ENCODE data around the gene LURAP1L.
A peak's percentile ranks its signal among the peaks of the same experiment; 100 is the strongest.

The LURAP1L gene, protein sequence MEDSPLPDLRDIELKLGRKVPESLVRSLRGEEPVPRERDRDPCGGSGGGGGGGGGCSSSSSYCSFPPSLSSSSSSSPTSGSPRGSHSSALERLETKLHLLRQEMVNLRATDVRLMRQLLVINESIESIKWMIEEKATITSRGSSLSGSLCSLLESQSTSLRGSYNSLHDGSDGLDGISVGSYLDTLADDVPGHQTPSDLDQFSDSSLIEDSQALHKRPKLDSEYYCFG

DNA sequence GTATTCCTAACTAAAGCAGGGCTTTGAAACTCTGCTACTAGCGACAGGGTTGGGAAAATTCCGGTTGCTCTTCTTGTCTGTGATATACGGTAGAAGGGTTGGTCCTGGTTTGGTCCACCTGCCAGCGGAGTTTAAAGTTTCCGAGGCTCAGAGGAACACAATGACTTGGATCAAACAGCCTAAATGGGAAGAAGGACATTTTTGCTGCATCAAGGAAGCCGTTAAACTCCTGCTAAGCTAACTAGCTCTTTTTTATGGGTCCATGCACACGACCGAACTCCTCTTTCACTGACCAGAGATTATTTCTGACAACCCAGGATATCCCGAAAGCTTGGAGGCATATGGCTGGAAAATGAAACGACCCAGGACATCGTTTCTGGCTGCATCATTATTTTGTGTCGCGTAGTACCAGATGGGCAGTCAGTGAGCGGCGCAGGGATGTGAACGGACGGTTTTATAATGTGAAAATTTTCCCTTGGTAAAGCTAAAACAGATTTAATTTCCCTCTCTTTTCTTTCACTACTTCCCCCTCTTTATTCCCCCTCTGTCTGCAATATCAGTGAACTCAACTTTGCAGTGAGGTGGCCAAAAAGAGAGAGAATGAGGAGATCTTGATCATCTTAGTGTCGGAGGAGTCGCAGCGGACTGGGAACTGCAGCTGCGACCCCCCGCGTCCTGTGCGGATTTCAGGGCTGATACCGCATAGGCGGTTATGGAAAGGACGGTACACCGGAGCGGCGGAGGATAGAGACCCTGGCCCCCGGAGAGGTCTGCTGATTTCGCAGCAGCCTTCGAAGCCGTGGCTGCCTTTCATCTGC is at the start of gene LURAP1L:
Gene LURAP1L, plus strand, starts transcription at position 160 of the 818 bp plus-strand sequence. CDS start 696 bp downstream, outside the sequence.
- Histone ChIP-seq H3K36me3 (ENCODE audit: control insufficient read depth in 2 of 2, insufficient read depth in 2 of 2, low read length in 2 of 2) (no peaks in the 10 kb centered on the region), H3K9me3 (ENCODE audit: control insufficient read depth in 2 of 2, low read length in 2 of 2) (no peaks in the 10 kb centered on the region), H3K27me3 (ENCODE audit: control insufficient read depth in 1 of 2, insufficient read depth in 2 of 2, low read length in 2 of 2) (no peaks in the 10 kb centered on the region), H3K4me1 (ENCODE audit: control insufficient read depth, insufficient read depth, low read length) (peaks cover 10% of the 10 kb centered on the region), H3K27ac (ENCODE audit: low read length) (peak within 1 kb of the TSS; percentile 88), H3K9ac (ENCODE audit: low read length in 2 of 2) (peak within 1 kb of the TSS; percentile 82 to 93), H3K4me3 (ENCODE audit: low read length in 2 of 2) (peak within 1 kb of the TSS; percentile 96 to 99)

DNA sequence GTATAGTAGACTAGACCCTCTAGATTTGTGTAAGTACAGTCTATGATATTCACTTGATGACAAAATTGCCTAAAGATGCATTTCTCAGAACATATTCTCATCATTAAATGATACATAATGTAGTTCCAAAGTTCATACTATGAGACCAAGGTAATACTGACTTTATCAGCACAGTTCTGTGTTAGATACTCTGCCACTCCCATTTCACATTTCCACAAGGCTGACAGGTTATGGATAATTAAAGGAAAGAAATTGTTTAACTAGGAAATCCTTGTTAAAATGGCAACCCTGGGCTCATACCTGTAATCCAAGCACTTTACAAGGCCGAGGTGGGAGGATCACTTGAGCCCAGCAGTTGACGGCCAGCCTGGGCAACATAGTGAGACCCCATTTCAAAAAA is 48.0 kb upstream of the LURAP1L start:
- Histone ChIP-seq H3K4me3 (ENCODE audit: low read length in 2 of 2) (no peak overlapping the region), H3K27ac (ENCODE audit: low read length) (no peak overlapping the region), H3K9me3 (ENCODE audit: control insufficient read depth in 2 of 2, low read length in 2 of 2) (no peaks in the 10 kb centered on the region), H3K4me1 (ENCODE audit: control insufficient read depth, insufficient read depth, low read length) (no peaks in the 10 kb centered on the region), H3K9ac (ENCODE audit: low read length in 2 of 2) (no peak overlapping the region), H3K27me3 (ENCODE audit: control insufficient read depth in 1 of 2, insufficient read depth in 2 of 2, low read length in 2 of 2) (no peaks in the 10 kb centered on the region), H3K36me3 (ENCODE audit: control insufficient read depth in 2 of 2, insufficient read depth in 2 of 2, low read length in 2 of 2) (no peaks in the 10 kb centered on the region)

DNA sequence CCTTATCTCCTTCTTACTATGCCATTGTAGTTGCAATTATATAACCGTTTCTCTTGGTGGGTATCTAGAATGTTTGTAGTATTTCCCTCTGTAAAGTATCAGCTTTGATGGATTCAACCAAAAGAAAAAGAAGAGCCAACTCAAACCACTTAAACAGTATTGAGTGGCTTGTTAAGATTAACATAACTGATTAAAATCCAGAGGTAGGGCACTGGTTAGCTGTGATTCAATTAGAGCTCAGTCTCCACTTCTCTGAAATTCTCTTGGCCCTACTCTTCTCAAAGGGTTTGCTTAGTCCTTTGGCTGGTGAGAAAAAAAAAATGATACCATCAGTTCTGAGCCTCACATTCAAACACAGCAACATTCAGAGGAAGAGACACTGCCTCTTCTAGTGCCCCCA is 44.6 kb upstream of the LURAP1L start:
- H3K4me3 ChIP-seq (ENCODE audit: low read length in 2 of 2): no peak overlapping the region

DNA sequence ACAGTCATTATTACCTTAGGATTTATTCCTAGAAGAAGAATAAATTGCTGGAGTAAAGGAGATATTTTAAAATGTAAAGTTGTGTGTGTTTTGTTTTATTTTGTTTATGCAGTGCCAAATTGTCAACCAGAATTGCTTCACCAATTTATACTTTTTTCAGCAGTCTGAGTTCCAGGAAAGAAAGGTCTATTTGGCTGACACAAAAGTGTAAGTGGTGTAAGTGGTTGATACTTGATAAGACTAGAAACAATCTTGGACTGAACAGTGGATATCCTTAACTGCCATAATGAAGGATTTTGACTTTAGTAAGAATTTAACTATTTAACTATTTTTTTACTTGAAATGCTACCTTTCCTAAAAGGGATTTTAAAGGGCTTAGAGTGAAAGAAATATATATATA is 43.9 kb upstream of the LURAP1L start:
- Histone ChIP-seq H3K4me3 (ENCODE audit: low read length in 2 of 2) (no peak overlapping the region), H3K4me1 (ENCODE audit: control insufficient read depth, insufficient read depth, low read length) (no peaks in the 10 kb centered on the region), H3K36me3 (ENCODE audit: control insufficient read depth in 2 of 2, insufficient read depth in 2 of 2, low read length in 2 of 2) (no peaks in the 10 kb centered on the region), H3K9ac (ENCODE audit: low read length in 2 of 2) (no peak overlapping the region), H3K27me3 (ENCODE audit: control insufficient read depth in 1 of 2, insufficient read depth in 2 of 2, low read length in 2 of 2) (no peaks in the 10 kb centered on the region), H3K9me3 (ENCODE audit: control insufficient read depth in 2 of 2, low read length in 2 of 2) (no peaks in the 10 kb centered on the region), H3K27ac (ENCODE audit: low read length) (no peak overlapping the region)

More for the DNA sequence above, 44.6 kb upstream of the LURAP1L start:
- Histone ChIP-seq H3K4me1 (ENCODE audit: control insufficient read depth, insufficient read depth, low read length) (no peaks in the 10 kb centered on the region), H3K9ac (ENCODE audit: low read length in 2 of 2) (no peak overlapping the region), H3K27ac (ENCODE audit: low read length) (no peak overlapping the region), H3K9me3 (ENCODE audit: control insufficient read depth in 2 of 2, low read length in 2 of 2) (no peaks in the 10 kb centered on the region), H3K36me3 (ENCODE audit: control insufficient read depth in 2 of 2, insufficient read depth in 2 of 2, low read length in 2 of 2) (no peaks in the 10 kb centered on the region), H3K27me3 (ENCODE audit: control insufficient read depth in 1 of 2, insufficient read depth in 2 of 2, low read length in 2 of 2) (no peaks in the 10 kb centered on the region)

DNA sequence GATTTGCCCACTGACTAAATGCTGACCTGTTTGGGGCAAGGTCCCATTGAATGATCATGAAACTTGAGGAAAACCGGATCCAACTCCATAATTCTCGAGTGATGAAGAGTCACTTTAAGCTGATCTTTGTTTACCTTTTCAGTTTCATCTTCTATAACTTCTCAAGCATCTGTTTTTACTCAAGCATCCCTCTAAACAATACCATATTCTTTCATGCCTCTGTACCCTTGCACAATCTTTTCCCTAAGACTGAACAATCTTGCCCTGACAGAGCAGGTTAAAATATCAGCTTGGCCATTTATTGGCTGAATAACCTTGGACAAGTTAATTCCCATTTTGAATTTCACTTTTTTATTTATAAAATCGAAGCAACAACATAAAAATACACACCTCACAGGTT is 41.8 kb upstream of the LURAP1L start:
- Histone ChIP-seq H3K4me3 (ENCODE audit: low read length in 2 of 2) (no peak overlapping the region), H3K36me3 (ENCODE audit: control insufficient read depth in 2 of 2, insufficient read depth in 2 of 2, low read length in 2 of 2) (no peaks in the 10 kb centered on the region), H3K4me1 (ENCODE audit: control insufficient read depth, insufficient read depth, low read length) (no peaks in the 10 kb centered on the region), H3K27me3 (ENCODE audit: control insufficient read depth in 1 of 2, insufficient read depth in 2 of 2, low read length in 2 of 2) (no peaks in the 10 kb centered on the region), H3K9ac (ENCODE audit: low read length in 2 of 2) (no peak overlapping the region), H3K9me3 (ENCODE audit: control insufficient read depth in 2 of 2, low read length in 2 of 2) (no peaks in the 10 kb centered on the region), H3K27ac (ENCODE audit: low read length) (no peak overlapping the region)

DNA sequence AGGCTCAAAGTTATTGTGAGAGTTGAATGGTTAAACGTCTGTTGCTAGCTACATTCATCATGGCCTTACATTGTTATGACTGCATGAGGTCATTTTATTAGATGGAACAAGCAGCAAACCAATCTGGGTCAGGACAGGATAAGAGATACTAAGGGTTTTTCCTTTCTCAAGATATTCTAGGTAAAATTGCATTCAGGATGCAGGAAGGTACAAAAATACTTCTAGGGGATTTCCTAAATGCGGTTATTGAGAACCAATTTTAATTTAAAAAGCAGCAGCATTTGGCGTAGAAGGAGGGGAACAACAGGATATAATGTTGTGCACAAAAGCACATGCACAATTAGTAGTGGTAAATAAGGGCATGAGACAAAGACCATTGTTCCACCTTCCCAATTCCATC is 39.2 kb upstream of the LURAP1L start:
- Histone ChIP-seq H3K9me3 (ENCODE audit: control insufficient read depth in 2 of 2, low read length in 2 of 2) (no peaks in the 10 kb centered on the region), H3K27ac (ENCODE audit: low read length) (no peak overlapping the region), H3K9ac (ENCODE audit: low read length in 2 of 2) (no peak overlapping the region), H3K27me3 (ENCODE audit: control insufficient read depth in 1 of 2, insufficient read depth in 2 of 2, low read length in 2 of 2) (no peaks in the 10 kb centered on the region), H3K36me3 (ENCODE audit: control insufficient read depth in 2 of 2, insufficient read depth in 2 of 2, low read length in 2 of 2) (no peaks in the 10 kb centered on the region), H3K4me3 (ENCODE audit: low read length in 2 of 2) (no peak overlapping the region), H3K4me1 (ENCODE audit: control insufficient read depth, insufficient read depth, low read length) (no peaks in the 10 kb centered on the region)

DNA sequence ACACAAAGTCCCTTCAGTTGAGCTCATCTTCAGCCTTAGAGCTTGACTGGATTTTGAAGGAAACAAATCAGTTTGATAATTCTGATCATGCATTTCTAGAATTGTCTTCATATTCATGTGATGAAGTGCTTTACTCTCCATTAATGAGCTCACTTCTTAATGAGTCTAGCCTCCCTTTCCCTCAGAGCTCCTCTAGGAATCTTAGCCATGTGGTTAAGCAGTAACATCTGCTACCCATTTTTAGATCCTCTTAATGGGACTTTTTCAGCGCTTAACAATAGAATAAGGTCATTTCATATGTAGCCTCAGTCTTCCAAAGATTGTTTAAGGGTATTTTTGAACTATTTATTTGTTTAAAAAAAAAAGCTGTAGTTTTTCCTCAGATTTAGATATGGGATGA is 36.9 kb upstream of the LURAP1L start:
- Histone ChIP-seq H3K36me3 (ENCODE audit: control insufficient read depth in 2 of 2, insufficient read depth in 2 of 2, low read length in 2 of 2) (no peaks in the 10 kb centered on the region), H3K27ac (ENCODE audit: low read length) (no peak overlapping the region), H3K27me3 (ENCODE audit: control insufficient read depth in 1 of 2, insufficient read depth in 2 of 2, low read length in 2 of 2) (no peaks in the 10 kb centered on the region), H3K9me3 (ENCODE audit: control insufficient read depth in 2 of 2, low read length in 2 of 2) (no peaks in the 10 kb centered on the region), H3K4me3 (ENCODE audit: low read length in 2 of 2) (no peak overlapping the region), H3K4me1 (ENCODE audit: control insufficient read depth, insufficient read depth, low read length) (no peaks in the 10 kb centered on the region), H3K9ac (ENCODE audit: low read length in 2 of 2) (no peak overlapping the region)

DNA sequence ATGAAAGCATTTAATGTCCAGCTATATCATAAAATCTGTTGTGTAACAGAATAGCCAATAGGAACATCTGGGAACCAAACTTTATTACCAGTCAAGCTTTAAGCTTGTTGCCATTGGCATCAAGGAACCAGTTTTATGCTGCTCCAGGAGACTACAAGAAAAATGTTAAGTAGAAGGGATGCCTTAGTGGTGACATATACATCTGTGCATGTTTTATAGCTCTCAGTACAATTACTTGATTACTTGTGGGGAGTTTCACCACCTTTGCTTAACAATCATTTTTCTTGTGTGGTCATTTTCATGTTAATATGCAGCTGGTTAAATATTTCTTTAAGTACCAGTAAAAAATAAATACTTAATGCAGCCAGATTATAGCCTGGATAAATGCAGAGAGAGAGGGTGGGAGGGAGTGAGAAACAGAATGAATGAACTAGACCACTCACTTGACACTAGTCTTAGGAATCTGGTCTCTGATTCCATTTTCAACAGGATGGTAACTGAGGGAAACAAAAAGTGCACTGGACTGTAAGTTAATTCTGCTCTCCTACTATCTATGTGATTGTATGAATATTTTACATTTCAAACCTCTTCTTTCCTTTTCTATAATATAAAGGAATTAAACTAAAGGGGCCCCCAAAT is 35.7 kb upstream of the LURAP1L start:
- H3K27me3 ChIP-seq (ENCODE audit: control insufficient read depth in 1 of 2, insufficient read depth in 2 of 2, low read length in 2 of 2): no peaks in the 10 kb centered on the region
- no peaks in the 10 kb centered on the region for H3K4me1 ChIP-seq (ENCODE audit: control insufficient read depth, insufficient read depth, low read length)
- H3K9me3 ChIP-seq (ENCODE audit: control insufficient read depth in 2 of 2, low read length in 2 of 2): no peaks in the 10 kb centered on the region
- H3K27ac ChIP-seq (ENCODE audit: low read length): no peak overlapping the region
- H3K4me3 ChIP-seq (ENCODE audit: low read length in 2 of 2): no peak overlapping the region
- H3K36me3 ChIP-seq (ENCODE audit: control insufficient read depth in 2 of 2, insufficient read depth in 2 of 2, low read length in 2 of 2): no peaks in the 10 kb centered on the region
- H3K9ac ChIP-seq (ENCODE audit: low read length in 2 of 2): no peak overlapping the region

DNA sequence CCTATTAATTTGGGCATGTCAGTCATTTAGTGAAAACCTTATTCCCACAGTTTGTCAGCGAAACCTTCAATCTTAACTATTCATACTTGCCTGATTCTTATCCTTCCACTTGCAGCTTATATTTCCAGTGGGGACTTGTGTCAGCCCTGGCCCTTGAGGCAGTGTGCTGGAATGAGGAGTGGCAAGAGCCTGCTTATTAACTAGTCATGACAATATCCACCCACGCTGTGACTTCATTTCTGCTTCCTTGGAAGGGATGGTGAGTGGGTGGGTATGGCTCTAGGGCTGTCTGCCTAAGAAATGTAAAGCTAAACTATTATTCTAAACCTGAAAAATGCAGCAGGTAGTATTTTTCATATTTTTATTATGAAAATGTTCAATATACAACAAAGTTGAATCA is 34.0 kb upstream of the LURAP1L start:
- Histone ChIP-seq H3K27ac (ENCODE audit: low read length) (no peak overlapping the region), H3K4me3 (ENCODE audit: low read length in 2 of 2) (no peak overlapping the region), H3K9me3 (ENCODE audit: control insufficient read depth in 2 of 2, low read length in 2 of 2) (no peaks in the 10 kb centered on the region), H3K9ac (ENCODE audit: low read length in 2 of 2) (no peak overlapping the region), H3K27me3 (ENCODE audit: control insufficient read depth in 1 of 2, insufficient read depth in 2 of 2, low read length in 2 of 2) (no peaks in the 10 kb centered on the region), H3K4me1 (ENCODE audit: control insufficient read depth, insufficient read depth, low read length) (no peaks in the 10 kb centered on the region), H3K36me3 (ENCODE audit: control insufficient read depth in 2 of 2, insufficient read depth in 2 of 2, low read length in 2 of 2) (no peaks in the 10 kb centered on the region)

DNA sequence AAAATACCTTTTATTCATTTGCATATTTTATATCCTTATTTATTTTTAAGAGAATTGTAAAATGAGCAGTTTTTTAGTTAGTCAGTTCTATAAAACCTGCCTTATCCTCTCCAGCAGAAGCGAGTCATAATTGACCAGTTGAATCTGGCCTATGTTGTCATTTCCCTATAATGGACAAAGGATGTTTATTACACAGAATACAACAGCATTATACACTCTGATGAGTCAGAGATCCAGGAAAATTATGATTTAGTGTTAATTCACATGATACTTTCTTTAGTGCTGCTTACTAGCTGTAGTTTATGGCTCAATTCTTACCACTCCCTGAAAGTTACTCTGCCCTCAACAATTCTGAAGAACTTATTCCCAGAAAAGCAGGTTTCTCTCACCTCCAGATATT is 26.8 kb upstream of the LURAP1L start:
- Histone ChIP-seq H3K4me1 (ENCODE audit: control insufficient read depth, insufficient read depth, low read length) (no peaks in the 10 kb centered on the region), H3K4me3 (ENCODE audit: low read length in 2 of 2) (no peak overlapping the region), H3K27ac (ENCODE audit: low read length) (no peak overlapping the region), H3K9ac (ENCODE audit: low read length in 2 of 2) (no peak overlapping the region), H3K36me3 (ENCODE audit: control insufficient read depth in 2 of 2, insufficient read depth in 2 of 2, low read length in 2 of 2) (no peaks in the 10 kb centered on the region), H3K9me3 (ENCODE audit: control insufficient read depth in 2 of 2, low read length in 2 of 2) (no peaks in the 10 kb centered on the region), H3K27me3 (ENCODE audit: control insufficient read depth in 1 of 2, insufficient read depth in 2 of 2, low read length in 2 of 2) (no peaks in the 10 kb centered on the region)

DNA sequence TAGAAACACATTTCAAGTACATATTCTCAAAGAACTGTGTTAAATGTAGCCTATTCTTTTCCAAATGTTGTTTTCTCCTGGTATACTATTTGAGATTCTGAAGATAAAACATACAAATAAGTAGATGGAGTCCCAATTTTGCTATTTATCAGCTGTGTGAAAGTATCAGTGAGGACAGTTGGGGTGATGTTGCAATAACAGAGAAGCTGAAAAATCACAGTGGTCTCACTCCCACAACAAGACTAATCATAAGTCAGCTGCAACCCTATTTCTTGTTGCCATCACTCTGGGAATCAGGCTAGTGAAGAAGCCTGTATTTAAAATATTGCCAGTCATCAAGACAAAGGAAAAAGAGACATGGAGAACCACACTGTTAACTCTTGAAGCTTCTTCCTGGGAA is 25.9 kb upstream of the LURAP1L start:
- no peaks in the 10 kb centered on the region for H3K27me3 ChIP-seq (ENCODE audit: control insufficient read depth in 1 of 2, insufficient read depth in 2 of 2, low read length in 2 of 2)
- no peak overlapping the region for H3K9ac ChIP-seq (ENCODE audit: low read length in 2 of 2)
- H3K9me3 ChIP-seq (ENCODE audit: control insufficient read depth in 2 of 2, low read length in 2 of 2): no peaks in the 10 kb centered on the region
- no peaks in the 10 kb centered on the region for H3K4me1 ChIP-seq (ENCODE audit: control insufficient read depth, insufficient read depth, low read length)
- H3K36me3 ChIP-seq (ENCODE audit: control insufficient read depth in 2 of 2, insufficient read depth in 2 of 2, low read length in 2 of 2): no peaks in the 10 kb centered on the region
- no peak overlapping the region for H3K27ac ChIP-seq (ENCODE audit: low read length)
- no peak overlapping the region for H3K4me3 ChIP-seq (ENCODE audit: low read length in 2 of 2)

Data from stomach smooth muscle (tissue), 2 donors.